ENCODE data around the gene ABI3BP. TPM values are rescaled to one million over a fixed set of nuclear protein-coding genes. Genes with fewer than 3 reads are reported as not detected.

Gene ABI3BP
- total RNA-seq, 1 experiment from 2014 or later = 0.28 TPM

DNA sequence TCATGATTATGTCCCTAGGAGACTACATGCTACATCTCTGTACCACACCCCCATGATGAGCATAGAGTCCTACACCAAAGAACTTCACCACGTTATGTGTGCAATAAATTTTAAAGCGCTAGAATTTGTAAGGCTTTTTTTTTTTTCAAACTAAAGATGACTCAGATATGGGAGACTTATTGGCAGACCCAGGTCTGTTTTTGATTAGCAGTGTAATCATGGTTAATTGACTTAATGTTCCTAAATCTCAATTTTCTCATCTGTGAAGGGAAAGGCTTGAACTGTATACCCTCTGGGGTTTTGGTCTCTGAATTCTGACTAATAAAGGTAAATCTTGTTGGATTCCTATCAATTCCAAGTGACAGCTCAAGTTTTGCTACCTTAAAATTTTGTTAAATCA is 26.4 kb downstream of the ABI3BP start:
- no peak overlapping the region for H4K8ac ChIP-seq (replicated peaks; ENCODE audit: insufficient read length, low read depth, low read length)
- no peak overlapping the region for H3K18ac ChIP-seq (ENCODE audit: insufficient read length, low read depth, low read length)
- H3K4me2 ChIP-seq (ENCODE audit: insufficient read depth, insufficient read length, low read length) = no peak overlapping the region
- Mint-ChIP-seq H3K27ac (no peak overlapping the region), H3K4me1 (no peaks in the 10 kb centered on the region), H3K9me3 (no peaks in the 10 kb centered on the region; a peak in 2 of 5 replicates), H3K4me3 (no peak overlapping the region), H3K36me3 (ENCODE audit: insufficient read depth in 1 of 3, low read depth in 3 of 3) (no peaks in the 10 kb centered on the region), H3K27me3 (ENCODE audit: low read depth) (no peaks in the 10 kb centered on the region)
- no peak overlapping the region for H3T11ph ChIP-seq (ENCODE audit: low read length)
- TF ChIP-seq, protein P1, sequence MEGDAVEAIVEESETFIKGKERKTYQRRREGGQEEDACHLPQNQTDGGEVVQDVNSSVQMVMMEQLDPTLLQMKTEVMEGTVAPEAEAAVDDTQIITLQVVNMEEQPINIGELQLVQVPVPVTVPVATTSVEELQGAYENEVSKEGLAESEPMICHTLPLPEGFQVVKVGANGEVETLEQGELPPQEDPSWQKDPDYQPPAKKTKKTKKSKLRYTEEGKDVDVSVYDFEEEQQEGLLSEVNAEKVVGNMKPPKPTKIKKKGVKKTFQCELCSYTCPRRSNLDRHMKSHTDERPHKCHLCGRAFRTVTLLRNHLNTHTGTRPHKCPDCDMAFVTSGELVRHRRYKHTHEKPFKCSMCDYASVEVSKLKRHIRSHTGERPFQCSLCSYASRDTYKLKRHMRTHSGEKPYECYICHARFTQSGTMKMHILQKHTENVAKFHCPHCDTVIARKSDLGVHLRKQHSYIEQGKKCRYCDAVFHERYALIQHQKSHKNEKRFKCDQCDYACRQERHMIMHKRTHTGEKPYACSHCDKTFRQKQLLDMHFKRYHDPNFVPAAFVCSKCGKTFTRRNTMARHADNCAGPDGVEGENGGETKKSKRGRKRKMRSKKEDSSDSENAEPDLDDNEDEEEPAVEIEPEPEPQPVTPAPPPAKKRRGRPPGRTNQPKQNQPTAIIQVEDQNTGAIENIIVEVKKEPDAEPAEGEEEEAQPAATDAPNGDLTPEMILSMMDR (conservative IDR thresholded peaks at IDR 0.05) = no peak
- no peak overlapping the region for H2BK5ac ChIP-seq (ENCODE audit: insufficient read length, low read length)
- H3K27ac ChIP-seq (ENCODE audit: insufficient read length, low read depth, low read length) = no peak overlapping the region
- no peaks in the 10 kb centered on the region for H3K27me3 ChIP-seq (ENCODE audit: insufficient read depth, low read length)
- no peaks in the 10 kb centered on the region for H3K4me1 ChIP-seq (ENCODE audit: insufficient read depth, low read length)
- H2BK12ac ChIP-seq (ENCODE audit: insufficient read length, low read depth, low read length) = no peak overlapping the region
- no peaks in the 10 kb centered on the region for H3K23me2 ChIP-seq (ENCODE audit: insufficient read length, low read depth, low read length, poor library complexity, severe bottlenecking)
- H3K14ac ChIP-seq (ENCODE audit: insufficient read depth, low read length) = no peak overlapping the region
- H2BK120ac ChIP-seq (ENCODE audit: low read depth, low read length, poor library complexity, severe bottlenecking) = no peak overlapping the region
- H3K9me3 ChIP-seq (ENCODE audit: control insufficient read depth, low read depth, low read length) = no peaks in the 10 kb centered on the region
- H4K5ac ChIP-seq (ENCODE audit: insufficient read length, low read depth, low read length) = no peak overlapping the region
- no peak overlapping the region for H3K56ac ChIP-seq (ENCODE audit: insufficient read length, low read depth, low read length)
- H3K9ac ChIP-seq (ENCODE audit: extremely low read depth, insufficient read length, low read length) = no peak overlapping the region
- no peak overlapping the region for H3K4ac ChIP-seq (ENCODE audit: low read depth, low read length)
- H2BK20ac ChIP-seq (ENCODE audit: low read depth, low read length, poor library complexity, severe bottlenecking) = no peak overlapping the region
- no peaks in the 10 kb centered on the region for H3K79me2 ChIP-seq (ENCODE audit: insufficient read depth, low read length)
- WGBS (ENCODE audit: extremely low coverage, insufficient read length, low lambda C conversion rate) = no CpG with 5 or more reads among the region's 2 CpGs
- no peak overlapping the region for H2AFZ ChIP-seq (ENCODE audit: low read length)
- H2AK5ac ChIP-seq (ENCODE audit: insufficient read length, low read length) = no peak overlapping the region
- DNase-seq = no peak
- H3K23ac ChIP-seq (ENCODE audit: insufficient read length, low read depth, low read length) = no peak overlapping the region
- H4K20me1 ChIP-seq (ENCODE audit: control insufficient read depth, insufficient read depth, insufficient read length) = no peaks in the 10 kb centered on the region
- no peak overlapping the region for H2BK15ac ChIP-seq (ENCODE audit: low read depth, low read length)
- no peaks in the 10 kb centered on the region for H3K79me1 ChIP-seq (ENCODE audit: insufficient read depth, low read depth, low read length, poor library complexity, severe bottlenecking)
- no peak overlapping the region for H4K91ac ChIP-seq (ENCODE audit: insufficient read length, low read depth, low read length)

Measured in H9 (cell line).